ENCODE measurements around the gene IL22.
A peak's percentile ranks its signal among the peaks of the same experiment; 100 is the strongest.
"Not testable (repeated sequence)": the region's sequence is repeated elsewhere in the genome, so short reads cannot be mapped to it uniquely, and the experiment has no call there.

The IL22 gene

DNA sequence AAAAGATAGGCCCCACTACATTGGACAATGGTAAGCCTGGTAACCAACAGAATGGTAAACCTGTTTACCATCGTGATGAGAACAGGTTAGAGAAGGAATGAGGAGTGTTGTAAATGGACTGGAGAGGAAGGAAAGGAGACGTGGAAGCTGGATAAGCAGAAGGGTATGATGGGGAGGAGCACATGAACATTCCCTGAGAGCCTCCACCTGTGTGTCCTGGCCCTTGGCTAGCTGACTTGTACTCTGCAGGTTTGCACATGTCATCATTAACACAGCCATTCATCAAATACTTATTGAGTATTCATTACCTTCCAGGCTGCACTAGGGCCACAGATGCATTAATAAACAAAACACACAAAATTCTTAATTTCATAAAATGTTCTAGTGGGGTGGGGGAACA lies 23.4 kb downstream of the IL22 start:
- DNase-seq (ENCODE audit: low spot score), result no peak

DNA sequence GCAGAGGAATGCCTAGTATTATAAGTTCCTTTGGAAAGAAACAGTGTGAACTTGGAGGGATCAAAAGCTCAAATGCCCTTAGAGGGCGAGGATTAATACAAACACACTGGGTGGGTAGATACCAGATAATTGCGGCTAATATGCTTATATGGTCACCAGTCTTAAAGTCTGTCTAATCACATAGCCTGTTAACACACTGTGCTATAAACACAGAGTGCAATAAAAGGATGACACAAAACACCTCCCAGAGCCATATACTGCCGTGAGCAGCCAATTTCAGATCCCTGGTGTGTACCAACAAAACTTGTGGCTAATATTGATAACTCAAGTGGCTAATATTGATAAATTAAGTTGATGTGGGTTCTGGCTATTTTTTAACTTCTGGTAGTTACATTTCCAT lies 26.0 kb downstream of the IL22 start:
- DNase-seq (ENCODE audit: low spot score), result no peak

DNA sequence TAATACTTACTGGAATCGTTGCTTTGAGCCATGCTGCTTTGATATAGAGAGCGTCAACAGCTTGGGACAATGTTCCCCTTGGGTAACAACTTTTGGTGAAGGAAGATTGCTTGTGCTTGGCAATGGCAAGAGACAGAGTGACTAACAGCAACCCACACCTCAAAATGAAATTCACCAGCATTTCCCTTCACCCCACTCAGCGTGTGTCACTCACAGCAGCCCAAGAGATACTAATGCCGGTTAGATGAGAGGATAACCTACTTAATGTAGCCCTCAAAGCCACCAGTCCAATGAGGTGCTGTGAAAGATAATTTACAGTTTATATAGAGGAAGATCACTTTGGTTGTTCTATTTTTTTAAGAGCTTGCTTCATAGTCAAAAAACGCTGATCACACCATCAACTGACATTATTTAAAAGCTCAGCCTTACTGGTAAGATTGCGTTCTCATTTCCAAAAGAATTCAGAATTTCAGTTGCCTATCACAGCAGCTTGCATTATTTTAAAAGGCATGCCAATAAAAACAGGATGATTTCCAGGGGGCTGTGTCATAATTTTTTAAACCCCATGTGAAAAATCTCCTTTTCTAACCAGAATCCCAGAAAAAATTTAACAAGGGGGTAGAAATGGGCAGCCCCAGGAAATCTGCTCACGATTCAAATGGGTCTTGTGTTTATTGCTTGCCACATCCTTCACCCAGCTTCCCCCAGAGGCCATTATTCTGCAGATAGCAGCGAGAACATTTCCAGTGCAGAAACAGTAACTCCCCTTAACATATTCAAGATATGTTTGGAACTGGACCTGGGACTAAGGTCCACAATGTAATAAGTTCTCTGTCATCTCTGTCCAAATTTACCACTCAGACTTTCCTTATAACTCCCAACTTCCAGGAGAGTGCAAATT lies 27.6 kb downstream of the IL22 start, which contains the start of gene IL26:
TSS of gene IL26 (minus strand) at position 235 of the 901 bp plus-strand sequence. CDS start at position 181, 54 bp downstream.
- no peak for DNase-seq (ENCODE audit: low spot score)

DNA sequence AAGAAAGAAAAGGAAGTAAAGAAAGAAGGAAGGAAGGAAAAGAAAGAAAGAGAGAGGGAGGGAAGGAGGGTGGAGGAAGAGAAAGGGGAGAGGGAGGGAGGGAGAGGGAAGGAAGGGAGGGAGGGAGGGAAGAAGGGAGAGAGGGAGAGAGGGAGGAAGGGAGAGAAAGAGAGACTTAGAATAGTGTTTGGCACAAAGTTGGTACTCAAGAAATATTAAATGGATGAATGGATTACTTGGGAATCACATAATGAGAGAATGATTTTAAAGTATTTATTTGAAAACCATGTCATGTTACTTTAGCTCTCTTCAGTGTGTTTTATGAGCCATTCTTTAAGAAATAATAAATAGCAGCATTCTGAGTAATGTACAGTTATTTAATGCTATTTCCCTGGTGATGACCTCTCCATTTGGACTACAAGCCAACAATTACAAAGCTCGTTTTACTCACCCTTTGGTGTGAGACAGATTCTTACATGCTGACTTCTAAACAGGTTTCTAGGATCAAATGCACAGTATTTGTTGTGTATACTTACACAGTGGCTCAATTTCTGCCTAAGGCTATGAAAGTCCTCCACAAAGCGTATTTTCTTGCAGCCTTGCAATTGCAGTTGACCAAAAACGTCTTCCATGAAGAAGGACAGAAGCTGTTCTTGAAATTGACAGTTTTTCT lies 28.7 kb downstream of the IL22 start:
- DNase-seq (ENCODE audit: low spot score), result no peak

DNA sequence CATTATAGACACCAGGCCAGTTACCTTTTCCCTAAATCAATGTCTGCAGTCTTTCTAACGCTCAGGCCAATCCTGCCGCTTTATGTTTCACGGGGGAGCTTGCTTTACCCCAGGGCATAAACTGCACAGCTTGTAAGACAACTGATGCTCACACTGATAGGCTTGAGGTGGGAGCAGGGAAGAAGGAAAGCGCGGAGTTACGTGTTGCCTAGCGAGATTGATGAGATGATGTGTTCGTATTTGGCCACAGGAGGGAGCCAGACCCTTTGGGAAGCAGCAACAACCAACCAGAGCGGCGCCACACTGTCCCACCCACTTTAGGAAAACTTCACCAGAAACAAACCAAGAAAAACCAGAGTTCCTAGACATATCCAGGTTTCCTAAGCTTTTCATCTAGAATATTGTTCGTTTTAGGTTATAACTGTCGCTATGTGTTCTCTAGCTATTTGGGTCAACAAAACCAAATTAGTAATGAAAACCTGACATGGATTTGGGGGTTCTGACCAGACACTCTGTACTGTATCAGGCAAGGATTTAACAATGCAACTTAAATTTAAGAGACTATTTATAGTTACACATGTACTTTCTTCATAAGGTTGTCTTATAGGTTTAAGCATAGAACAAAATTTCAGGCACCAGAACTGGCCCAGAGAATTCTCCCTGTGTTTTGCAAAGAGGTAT lies 30.2 kb downstream of the IL22 start:
- peak; percentile 84 for DNase-seq (ENCODE audit: low spot score)

DNA sequence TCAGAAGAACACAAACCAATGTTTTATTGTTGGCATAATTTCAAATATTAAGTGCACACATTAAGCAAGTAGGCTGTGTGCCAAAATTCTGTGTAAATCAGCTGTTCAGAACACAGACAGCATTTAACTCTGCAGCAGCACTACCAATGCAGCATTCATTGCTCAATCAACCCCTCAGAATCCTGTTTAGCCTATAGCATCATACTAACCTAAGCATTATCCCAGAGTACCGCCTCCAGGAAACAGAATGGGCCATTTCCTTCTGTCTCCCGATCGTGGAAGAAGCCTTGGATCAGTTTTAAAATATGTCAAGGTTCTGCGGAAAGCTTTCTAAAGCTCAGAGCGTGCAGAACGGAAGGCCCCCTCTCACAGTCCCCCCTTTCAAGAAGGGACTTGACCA lies 31.1 kb downstream of the IL22 start:
- DNase-seq (ENCODE audit: low spot score), result peak; percentile 54

DNA sequence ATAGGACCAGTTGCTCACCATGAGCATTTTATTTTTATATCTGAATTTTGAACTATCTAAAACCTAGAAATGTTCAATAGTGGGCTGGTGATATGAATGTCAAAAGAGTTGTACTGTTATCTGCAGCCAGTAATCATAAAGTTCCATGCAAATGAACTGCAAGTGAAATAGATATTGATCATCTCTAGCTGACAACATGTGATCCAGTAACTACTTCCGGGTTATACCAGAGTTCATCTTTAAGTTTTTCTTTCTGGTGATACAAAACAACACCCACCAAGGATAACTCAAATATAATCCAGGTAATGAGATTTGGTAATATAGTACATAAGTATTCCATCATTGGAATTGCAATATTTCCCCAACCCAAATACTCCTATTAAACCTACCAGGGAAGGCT lies 31.9 kb downstream of the IL22 start:
- no peak for DNase-seq (ENCODE audit: low spot score)

DNA sequence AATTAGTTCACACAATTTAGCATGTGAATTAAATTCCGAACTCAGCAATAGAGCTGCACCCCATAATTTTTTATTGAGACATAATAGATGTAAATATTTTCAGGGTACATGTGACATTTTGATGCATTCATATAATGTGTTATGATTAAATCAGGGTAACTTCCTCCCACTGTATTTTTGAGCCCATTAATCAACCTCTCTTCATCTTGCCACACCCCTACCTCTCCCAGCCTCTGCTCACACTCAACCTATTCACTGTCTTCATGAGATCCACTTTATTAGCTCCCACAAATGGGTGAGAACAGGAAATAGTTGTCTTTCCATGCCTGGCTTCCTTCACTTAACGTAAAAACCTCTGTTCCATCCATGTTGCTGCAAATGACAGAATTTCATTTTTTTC lies 42.5 kb downstream of the IL22 start:
- no peak for DNase-seq (ENCODE audit: low spot score)

DNA sequence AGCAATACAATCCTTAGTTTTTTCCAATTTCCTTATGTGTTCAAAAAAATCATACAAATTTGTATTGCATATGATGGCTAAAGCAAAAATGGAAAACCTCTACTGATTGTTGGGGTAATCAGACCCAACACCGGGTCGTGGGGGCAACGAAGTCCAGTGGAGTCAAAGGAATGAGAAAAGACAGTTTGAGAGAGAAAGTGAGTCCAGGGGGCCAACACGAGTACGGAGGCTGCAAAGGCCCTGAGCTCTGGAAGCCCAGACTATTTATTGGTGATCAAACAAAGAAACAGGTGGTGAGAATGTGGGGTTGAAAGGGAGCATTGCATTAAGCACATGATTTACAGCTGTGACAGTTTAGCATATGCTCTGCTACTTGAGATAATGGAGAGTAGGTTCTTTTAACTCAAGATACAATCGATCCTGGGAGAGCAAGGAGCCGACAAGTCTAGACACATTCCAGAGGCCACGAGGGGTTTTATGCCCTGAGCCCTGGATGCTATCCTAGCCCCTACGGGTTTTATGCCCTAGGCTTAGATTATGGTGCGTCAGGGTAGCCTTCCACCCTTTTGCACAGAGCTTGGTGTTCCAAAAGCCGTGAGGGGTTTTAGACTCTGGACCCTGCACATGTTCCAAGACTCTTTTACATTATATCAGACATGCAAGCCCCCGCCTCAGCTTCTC lies 44.2 kb downstream of the IL22 start:
- DNase-seq (ENCODE audit: low spot score), result not testable (repeated sequence)

DNA sequence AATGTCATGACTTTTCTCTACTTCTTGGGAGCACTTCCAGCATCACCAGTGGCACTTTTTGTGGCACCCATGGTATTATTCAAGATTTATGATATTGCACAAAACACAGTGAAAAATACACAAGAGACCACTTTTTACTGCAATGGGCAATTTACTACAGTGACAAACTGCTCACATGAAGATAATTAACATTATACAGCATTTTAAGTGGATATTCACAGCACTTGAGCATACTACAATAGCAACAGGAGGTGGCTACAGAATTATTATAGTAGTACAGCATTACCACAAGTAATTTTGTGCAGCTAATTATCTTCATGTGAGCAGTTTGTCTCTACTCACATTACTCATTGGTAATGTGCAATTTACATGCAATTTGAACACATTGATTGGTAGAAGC lies 46.1 kb downstream of the IL22 start:
- DNase-seq (ENCODE audit: low spot score), result no peak

DNA sequence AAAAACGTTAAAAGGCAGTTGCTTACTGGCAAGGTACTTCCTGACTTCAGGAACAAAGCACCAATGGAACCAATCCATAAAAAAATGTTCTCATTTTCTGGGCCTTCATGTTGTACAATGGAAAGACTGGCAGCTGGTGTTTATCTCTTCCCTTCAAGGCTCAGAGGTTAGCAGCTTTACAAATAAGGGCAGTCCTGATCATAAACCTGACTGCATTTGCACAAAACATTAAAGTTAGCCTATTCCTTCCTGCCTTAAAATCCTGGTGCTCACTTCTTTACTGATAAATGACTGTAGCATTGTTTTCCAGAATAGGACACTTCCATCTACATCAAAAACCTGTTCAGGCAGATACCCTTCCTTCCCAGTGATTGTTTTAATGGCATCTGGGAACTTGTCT lies 47.0 kb downstream of the IL22 start:
- no peak for DNase-seq (ENCODE audit: low spot score)

DNA sequence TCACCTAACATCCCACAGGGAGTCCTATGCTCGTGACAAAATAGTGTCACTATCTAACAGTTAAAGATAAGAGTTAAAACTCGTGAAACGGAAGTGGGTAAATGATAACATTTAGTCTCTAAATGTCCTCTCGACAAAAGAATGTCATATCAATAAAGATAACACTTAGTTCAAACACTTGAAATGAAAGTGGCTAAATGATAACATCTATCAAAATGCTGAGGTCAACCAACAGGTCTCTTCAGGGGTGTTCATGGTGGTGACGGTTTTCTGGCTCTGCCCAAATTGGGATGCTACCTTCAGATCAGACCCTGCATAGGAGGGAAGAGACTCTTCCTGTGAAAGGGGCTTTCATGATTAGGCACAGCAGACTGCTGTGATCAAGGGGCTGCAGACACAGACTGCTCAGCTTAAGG lies 49.9 kb downstream of the IL22 start:
- no peak for DNase-seq (ENCODE audit: low spot score)

DNA sequence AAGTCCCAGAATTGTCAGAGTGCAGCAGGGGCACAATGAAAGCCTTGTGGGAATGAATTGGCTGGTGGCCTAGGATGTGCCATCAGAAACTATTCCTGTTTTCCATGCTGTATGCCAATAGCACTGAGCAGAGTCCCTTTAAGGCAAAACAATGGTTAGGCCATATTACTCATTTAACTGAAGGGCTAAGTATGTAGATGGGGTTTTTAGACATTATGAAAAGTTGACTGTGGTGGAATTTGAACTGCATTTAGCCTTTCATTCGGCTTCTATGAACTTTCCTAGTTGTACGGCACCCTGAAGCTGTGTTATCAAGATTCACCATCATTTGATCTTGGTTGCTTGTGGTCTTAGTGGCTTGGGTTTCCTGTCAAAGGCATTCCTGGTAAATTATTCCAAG lies 52.5 kb downstream of the IL22 start:
- no peak for DNase-seq (ENCODE audit: low spot score)

DNA sequence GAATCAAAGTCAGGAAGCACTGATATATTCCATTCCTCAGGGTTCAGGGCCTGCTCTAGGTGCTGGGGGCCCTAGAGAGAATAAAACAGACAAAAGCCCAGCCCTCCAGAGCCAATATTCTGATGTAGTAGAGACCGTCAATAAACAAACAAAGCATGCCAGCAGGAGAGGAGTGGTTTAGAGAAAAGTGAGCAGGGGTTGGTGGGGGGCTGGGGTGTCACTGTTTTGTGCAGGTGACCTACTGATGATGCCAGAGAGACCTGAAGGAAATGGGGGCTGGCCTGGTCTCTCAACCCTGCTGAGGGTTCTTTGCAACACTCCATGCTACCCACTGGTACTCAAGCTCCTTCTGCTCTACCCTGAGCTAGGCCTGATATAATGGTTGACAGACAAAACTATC lies 54.3 kb downstream of the IL22 start:
- DNase-seq (ENCODE audit: low spot score), result no peak

DNA sequence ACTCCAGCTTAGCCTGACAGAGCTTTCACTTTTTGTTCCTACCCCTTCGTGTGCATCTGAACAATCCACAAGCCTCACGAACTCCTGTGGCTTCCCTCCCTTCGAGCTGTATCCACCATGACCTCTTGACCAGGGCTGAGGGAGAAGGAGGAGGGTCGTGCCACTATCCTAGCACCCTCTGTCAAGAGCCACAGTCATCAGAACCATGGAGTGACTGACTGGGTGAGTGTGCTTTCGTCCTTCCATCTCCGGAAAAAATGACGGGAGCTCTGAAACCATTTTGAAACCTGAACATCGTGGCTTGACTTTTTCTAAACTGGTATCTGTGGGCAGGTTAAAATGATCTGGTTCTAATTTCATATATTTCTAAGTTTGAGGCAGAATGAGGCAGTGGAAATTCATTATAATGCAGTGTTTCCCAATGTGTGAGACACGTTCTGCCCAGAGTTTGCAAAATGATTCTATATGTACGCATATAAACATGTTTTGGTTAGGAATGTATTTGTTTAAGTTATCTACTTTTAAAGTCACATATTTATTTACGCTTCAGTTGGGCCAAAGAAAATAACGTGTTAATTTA lies 54.8 kb downstream of the IL22 start:
- no peak for DNase-seq (ENCODE audit: low spot score)

All from COLO829 (cell line).